Cardiac fibroblast (primary cell): ENCODE data around the gene ATXN1.

Experiments
- DNase-seq, 2 donors: peaks; one replicate each; pipeline versions ENCODE4 v3.0.0 to v3.0.0-alpha.2; 2010; ENCODE audit warnings: low read depth in 2 of 2
- H3K4me3 ChIP-seq, 2 donors: replicated peaks in 1 of 2; 1 replicate in 1 of 2; 2 replicates in 1 of 2; pipeline ENCODE4 v1.5.1; 2011; ENCODE audit warnings: low read depth in 2 of 2, low read length in 2 of 2, mild to moderate bottlenecking in 2 of 2, moderate library complexity in 1 of 2
- TF ChIP-seq, protein P1 (sequence below): IDR thresholded peaks from one replicate; pipeline ENCODE4 v1.5.1; 2011; ENCODE audit warnings: low read depth, mild to moderate bottlenecking, low read length, inconsistent platforms

ATXN1 gene

GRCh38 chr6:16249971-16250370 lies 511.3 kb downstream of the ATXN1 start:
- H3K4me3 ChIP-seq = no peak overlapping the region
- TF ChIP-seq, protein P1, sequence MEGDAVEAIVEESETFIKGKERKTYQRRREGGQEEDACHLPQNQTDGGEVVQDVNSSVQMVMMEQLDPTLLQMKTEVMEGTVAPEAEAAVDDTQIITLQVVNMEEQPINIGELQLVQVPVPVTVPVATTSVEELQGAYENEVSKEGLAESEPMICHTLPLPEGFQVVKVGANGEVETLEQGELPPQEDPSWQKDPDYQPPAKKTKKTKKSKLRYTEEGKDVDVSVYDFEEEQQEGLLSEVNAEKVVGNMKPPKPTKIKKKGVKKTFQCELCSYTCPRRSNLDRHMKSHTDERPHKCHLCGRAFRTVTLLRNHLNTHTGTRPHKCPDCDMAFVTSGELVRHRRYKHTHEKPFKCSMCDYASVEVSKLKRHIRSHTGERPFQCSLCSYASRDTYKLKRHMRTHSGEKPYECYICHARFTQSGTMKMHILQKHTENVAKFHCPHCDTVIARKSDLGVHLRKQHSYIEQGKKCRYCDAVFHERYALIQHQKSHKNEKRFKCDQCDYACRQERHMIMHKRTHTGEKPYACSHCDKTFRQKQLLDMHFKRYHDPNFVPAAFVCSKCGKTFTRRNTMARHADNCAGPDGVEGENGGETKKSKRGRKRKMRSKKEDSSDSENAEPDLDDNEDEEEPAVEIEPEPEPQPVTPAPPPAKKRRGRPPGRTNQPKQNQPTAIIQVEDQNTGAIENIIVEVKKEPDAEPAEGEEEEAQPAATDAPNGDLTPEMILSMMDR = no peak
- DNase-seq = no peak
